ENCODE results near the gene CLIP2.

CLIP2 gene

GRCh38 chr7:74289659-74290552 lies 699 bp downstream of the CLIP2 start:
- H3K36me3 ChIP-seq (ENCODE audit: control insufficient read depth in 2 of 2, insufficient read depth in 2 of 2, low read length in 2 of 2) = no peaks in the 10 kb centered on the region
- peaks cover 41% of the 10 kb centered on the region for H3K4me1 ChIP-seq (ENCODE audit: control insufficient read depth, insufficient read depth, low read length)
- peak overlapping the region; percentile 11 for H3K27ac ChIP-seq (ENCODE audit: low read length)
- peak overlapping the region; percentile 62 to 72 for H3K9ac ChIP-seq (ENCODE audit: low read length in 2 of 2)
- no peaks in the 10 kb centered on the region for H3K9me3 ChIP-seq (ENCODE audit: control insufficient read depth in 2 of 2, low read length in 2 of 2)
- H3K27me3 ChIP-seq (ENCODE audit: control insufficient read depth in 1 of 2, insufficient read depth in 2 of 2, low read length in 2 of 2) = no peaks in the 10 kb centered on the region
- H3K4me3 ChIP-seq (ENCODE audit: low read length in 2 of 2) = peak overlapping the region; percentile 81 to 87

- peak overlapping the region; percentile 11 for H3K27ac ChIP-seq (ENCODE audit: low read length)
- H3K9me3 ChIP-seq (ENCODE audit: control insufficient read depth in 2 of 2, low read length in 2 of 2) = no peaks in the 10 kb centered on the region
- no peaks in the 10 kb centered on the region for H3K27me3 ChIP-seq (ENCODE audit: control insufficient read depth in 1 of 2, insufficient read depth in 2 of 2, low read length in 2 of 2)
- no peaks in the 10 kb centered on the region for H3K36me3 ChIP-seq (ENCODE audit: control insufficient read depth in 2 of 2, insufficient read depth in 2 of 2, low read length in 2 of 2)
- peaks cover 43% of the 10 kb centered on the region for H3K4me1 ChIP-seq (ENCODE audit: control insufficient read depth, insufficient read depth, low read length)
- H3K4me3 ChIP-seq (ENCODE audit: low read length in 2 of 2) = peak overlapping the region; percentile 81 to 87
- peak overlapping the region; percentile 62 to 72 for H3K9ac ChIP-seq (ENCODE audit: low read length in 2 of 2)
These were observed 1.3 kb downstream of the CLIP2 start for GRCh38 chr7:74290553-74290950.

GRCh38 chr7:74290981-74291441 lies 1.8 kb downstream of the CLIP2 start:
- peak overlapping the region; percentile 11 for H3K27ac ChIP-seq (ENCODE audit: low read length)
- peak overlapping the region; percentile 62 to 72 for H3K9ac ChIP-seq (ENCODE audit: low read length in 2 of 2)

GRCh38 chr7:74291535-74291934 lies 2.3 kb downstream of the CLIP2 start:
- peaks cover 43% of the 10 kb centered on the region for H3K4me1 ChIP-seq (ENCODE audit: control insufficient read depth, insufficient read depth, low read length)
- H3K27ac ChIP-seq (ENCODE audit: low read length) = no peak overlapping the region

More at GRCh38 chr7:74290981-74291441, 1.8 kb downstream of the CLIP2 start:
- H3K36me3 ChIP-seq (ENCODE audit: control insufficient read depth in 2 of 2, insufficient read depth in 2 of 2, low read length in 2 of 2) = no peaks in the 10 kb centered on the region
- H3K27me3 ChIP-seq (ENCODE audit: control insufficient read depth in 1 of 2, insufficient read depth in 2 of 2, low read length in 2 of 2) = no peaks in the 10 kb centered on the region
- H3K9me3 ChIP-seq (ENCODE audit: control insufficient read depth in 2 of 2, low read length in 2 of 2) = no peaks in the 10 kb centered on the region
- H3K4me3 ChIP-seq (ENCODE audit: low read length in 2 of 2) = peak overlapping the region; percentile 81 to 87
- H3K4me1 ChIP-seq (ENCODE audit: control insufficient read depth, insufficient read depth, low read length) = peaks cover 43% of the 10 kb centered on the region

GRCh38 chr7:74292757-74293576 lies 3.8 kb downstream of the CLIP2 start:
- Histone ChIP-seq H3K9ac (ENCODE audit: low read length in 2 of 2) (no peak overlapping the region), H3K4me3 (ENCODE audit: low read length in 2 of 2) (no peak overlapping the region)

More at GRCh38 chr7:74291535-74291934, 2.3 kb downstream of the CLIP2 start:
- H3K9ac ChIP-seq (ENCODE audit: low read length in 2 of 2) = no peak overlapping the region
- no peaks in the 10 kb centered on the region for H3K9me3 ChIP-seq (ENCODE audit: control insufficient read depth in 2 of 2, low read length in 2 of 2)
- no peaks in the 10 kb centered on the region for H3K27me3 ChIP-seq (ENCODE audit: control insufficient read depth in 1 of 2, insufficient read depth in 2 of 2, low read length in 2 of 2)
- H3K4me3 ChIP-seq (ENCODE audit: low read length in 2 of 2) = no peak overlapping the region
- no peaks in the 10 kb centered on the region for H3K36me3 ChIP-seq (ENCODE audit: control insufficient read depth in 2 of 2, insufficient read depth in 2 of 2, low read length in 2 of 2)

GRCh38 chr7:74293577-74293908 lies 4.3 kb downstream of the CLIP2 start:
- Histone ChIP-seq H3K9me3 (ENCODE audit: control insufficient read depth in 2 of 2, low read length in 2 of 2) (no peaks in the 10 kb centered on the region), H3K27me3 (ENCODE audit: control insufficient read depth in 1 of 2, insufficient read depth in 2 of 2, low read length in 2 of 2) (no peaks in the 10 kb centered on the region), H3K9ac (ENCODE audit: low read length in 2 of 2) (no peak overlapping the region), H3K4me1 (ENCODE audit: control insufficient read depth, insufficient read depth, low read length) (peaks cover 37% of the 10 kb centered on the region), H3K4me3 (ENCODE audit: low read length in 2 of 2) (no peak overlapping the region), H3K36me3 (ENCODE audit: control insufficient read depth in 2 of 2, insufficient read depth in 2 of 2, low read length in 2 of 2) (no peaks in the 10 kb centered on the region), H3K27ac (ENCODE audit: low read length) (no peak overlapping the region)

More at GRCh38 chr7:74292757-74293576, 3.8 kb downstream of the CLIP2 start:
- Histone ChIP-seq H3K4me1 (ENCODE audit: control insufficient read depth, insufficient read depth, low read length) (peaks cover 43% of the 10 kb centered on the region), H3K27ac (ENCODE audit: low read length) (no peak overlapping the region), H3K27me3 (ENCODE audit: control insufficient read depth in 1 of 2, insufficient read depth in 2 of 2, low read length in 2 of 2) (no peaks in the 10 kb centered on the region), H3K9me3 (ENCODE audit: control insufficient read depth in 2 of 2, low read length in 2 of 2) (no peaks in the 10 kb centered on the region), H3K36me3 (ENCODE audit: control insufficient read depth in 2 of 2, insufficient read depth in 2 of 2, low read length in 2 of 2) (no peaks in the 10 kb centered on the region)

- Histone ChIP-seq H3K4me1 (ENCODE audit: control insufficient read depth, insufficient read depth, low read length) (peaks cover 32% of the 10 kb centered on the region), H3K9me3 (ENCODE audit: control insufficient read depth in 2 of 2, low read length in 2 of 2) (no peaks in the 10 kb centered on the region), H3K36me3 (ENCODE audit: control insufficient read depth in 2 of 2, insufficient read depth in 2 of 2, low read length in 2 of 2) (no peaks in the 10 kb centered on the region), H3K27me3 (ENCODE audit: control insufficient read depth in 1 of 2, insufficient read depth in 2 of 2, low read length in 2 of 2) (no peaks in the 10 kb centered on the region), H3K9ac (ENCODE audit: low read length in 2 of 2) (no peak overlapping the region), H3K4me3 (ENCODE audit: low read length in 2 of 2) (no peak overlapping the region), H3K27ac (ENCODE audit: low read length) (peak overlapping the region; percentile 24)
These were observed 5.2 kb downstream of the CLIP2 start for GRCh38 chr7:74294191-74294998.

- Histone ChIP-seq H3K9me3 (ENCODE audit: control insufficient read depth in 2 of 2, low read length in 2 of 2) (no peaks in the 10 kb centered on the region), H3K27ac (ENCODE audit: low read length) (no peak overlapping the region), H3K9ac (ENCODE audit: low read length in 2 of 2) (no peak overlapping the region), H3K27me3 (ENCODE audit: control insufficient read depth in 1 of 2, insufficient read depth in 2 of 2, low read length in 2 of 2) (no peaks in the 10 kb centered on the region), H3K36me3 (ENCODE audit: control insufficient read depth in 2 of 2, insufficient read depth in 2 of 2, low read length in 2 of 2) (no peaks in the 10 kb centered on the region), H3K4me1 (ENCODE audit: control insufficient read depth, insufficient read depth, low read length) (peaks cover 19% of the 10 kb centered on the region), H3K4me3 (ENCODE audit: low read length in 2 of 2) (no peak overlapping the region)
These were observed 8.5 kb downstream of the CLIP2 start for GRCh38 chr7:74297516-74298233.

- Histone ChIP-seq H3K4me1 (ENCODE audit: control insufficient read depth, insufficient read depth, low read length) (peaks cover 15% of the 10 kb centered on the region), H3K4me3 (ENCODE audit: low read length in 2 of 2) (no peak overlapping the region), H3K27me3 (ENCODE audit: control insufficient read depth in 1 of 2, insufficient read depth in 2 of 2, low read length in 2 of 2) (no peaks in the 10 kb centered on the region), H3K27ac (ENCODE audit: low read length) (no peak overlapping the region), H3K9me3 (ENCODE audit: control insufficient read depth in 2 of 2, low read length in 2 of 2) (no peaks in the 10 kb centered on the region), H3K9ac (ENCODE audit: low read length in 2 of 2) (no peak overlapping the region), H3K36me3 (ENCODE audit: control insufficient read depth in 2 of 2, insufficient read depth in 2 of 2, low read length in 2 of 2) (no peaks in the 10 kb centered on the region)
These were observed 10.2 kb downstream of the CLIP2 start for GRCh38 chr7:74299401-74299800.

- Histone ChIP-seq H3K4me1 (ENCODE audit: control insufficient read depth, insufficient read depth, low read length) (peaks cover 11% of the 10 kb centered on the region), H3K9ac (ENCODE audit: low read length in 2 of 2) (no peak overlapping the region), H3K27ac (ENCODE audit: low read length) (no peak overlapping the region), H3K9me3 (ENCODE audit: control insufficient read depth in 2 of 2, low read length in 2 of 2) (no peaks in the 10 kb centered on the region), H3K27me3 (ENCODE audit: control insufficient read depth in 1 of 2, insufficient read depth in 2 of 2, low read length in 2 of 2) (no peaks in the 10 kb centered on the region), H3K4me3 (ENCODE audit: low read length in 2 of 2) (no peak overlapping the region), H3K36me3 (ENCODE audit: control insufficient read depth in 2 of 2, insufficient read depth in 2 of 2, low read length in 2 of 2) (no peaks in the 10 kb centered on the region)
These were observed 11.7 kb downstream of the CLIP2 start for GRCh38 chr7:74300926-74301325.
